ENCODE measurements around the gene TMEM163.

DNA sequence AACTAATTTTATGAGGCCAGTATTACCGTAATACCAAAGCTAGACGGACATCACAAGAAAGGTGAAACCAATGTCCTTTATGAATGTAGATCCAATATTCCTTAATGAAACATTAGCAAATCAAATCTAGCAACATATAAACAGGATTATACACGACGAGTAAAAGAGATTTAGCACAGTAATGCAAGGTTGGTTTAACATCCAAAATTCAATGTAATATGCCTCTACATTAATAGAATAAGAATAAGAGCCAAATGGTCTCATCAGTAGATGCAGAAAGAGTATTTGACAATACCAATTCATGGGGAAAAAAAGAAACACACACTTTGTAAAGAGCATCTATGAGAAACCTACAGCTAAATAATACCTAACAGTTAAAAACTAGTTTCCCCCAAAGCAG, 99.5 kb downstream of the TMEM163 start:
- TF ChIP-seq YY1 (IDR thresholded peaks at IDR 0.05; ENCODE audit: low read depth) (no peak), EP300 (IDR thresholded peaks at IDR 0.05; ENCODE audit: borderline replicate concordance) (no peak), FOXM1 (IDR thresholded peaks at IDR 0.05; ENCODE audit: borderline replicate concordance, low read depth) (no peak), CEBPB (IDR thresholded peaks at IDR 0.05) (no peak), ZBTB7A (IDR thresholded peaks at IDR 0.05; ENCODE audit: low read depth) (no peak), TAF1 (IDR thresholded peaks at IDR 0.05; ENCODE audit: low read depth) (no peak), RAD21 (IDR thresholded peaks at IDR 0.05; ENCODE audit: low read depth) (no peak), NFIC (IDR thresholded peaks at IDR 0.05) (no peak), EGR1 (IDR thresholded peaks at IDR 0.05) (no peak), CREB1 (IDR thresholded peaks at IDR 0.05; ENCODE audit: low read depth) (no peak), TEAD4 (IDR thresholded peaks at IDR 0.05) (no peak)
- TF ChIP-seq, protein P1, sequence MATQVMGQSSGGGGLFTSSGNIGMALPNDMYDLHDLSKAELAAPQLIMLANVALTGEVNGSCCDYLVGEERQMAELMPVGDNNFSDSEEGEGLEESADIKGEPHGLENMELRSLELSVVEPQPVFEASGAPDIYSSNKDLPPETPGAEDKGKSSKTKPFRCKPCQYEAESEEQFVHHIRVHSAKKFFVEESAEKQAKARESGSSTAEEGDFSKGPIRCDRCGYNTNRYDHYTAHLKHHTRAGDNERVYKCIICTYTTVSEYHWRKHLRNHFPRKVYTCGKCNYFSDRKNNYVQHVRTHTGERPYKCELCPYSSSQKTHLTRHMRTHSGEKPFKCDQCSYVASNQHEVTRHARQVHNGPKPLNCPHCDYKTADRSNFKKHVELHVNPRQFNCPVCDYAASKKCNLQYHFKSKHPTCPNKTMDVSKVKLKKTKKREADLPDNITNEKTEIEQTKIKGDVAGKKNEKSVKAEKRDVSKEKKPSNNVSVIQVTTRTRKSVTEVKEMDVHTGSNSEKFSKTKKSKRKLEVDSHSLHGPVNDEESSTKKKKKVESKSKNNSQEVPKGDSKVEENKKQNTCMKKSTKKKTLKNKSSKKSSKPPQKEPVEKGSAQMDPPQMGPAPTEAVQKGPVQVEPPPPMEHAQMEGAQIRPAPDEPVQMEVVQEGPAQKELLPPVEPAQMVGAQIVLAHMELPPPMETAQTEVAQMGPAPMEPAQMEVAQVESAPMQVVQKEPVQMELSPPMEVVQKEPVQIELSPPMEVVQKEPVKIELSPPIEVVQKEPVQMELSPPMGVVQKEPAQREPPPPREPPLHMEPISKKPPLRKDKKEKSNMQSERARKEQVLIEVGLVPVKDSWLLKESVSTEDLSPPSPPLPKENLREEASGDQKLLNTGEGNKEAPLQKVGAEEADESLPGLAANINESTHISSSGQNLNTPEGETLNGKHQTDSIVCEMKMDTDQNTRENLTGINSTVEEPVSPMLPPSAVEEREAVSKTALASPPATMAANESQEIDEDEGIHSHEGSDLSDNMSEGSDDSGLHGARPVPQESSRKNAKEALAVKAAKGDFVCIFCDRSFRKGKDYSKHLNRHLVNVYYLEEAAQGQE (IDR thresholded peaks at IDR 0.05; ENCODE audit: low read depth), result no peak
- TF ChIP-seq, protein P2, sequence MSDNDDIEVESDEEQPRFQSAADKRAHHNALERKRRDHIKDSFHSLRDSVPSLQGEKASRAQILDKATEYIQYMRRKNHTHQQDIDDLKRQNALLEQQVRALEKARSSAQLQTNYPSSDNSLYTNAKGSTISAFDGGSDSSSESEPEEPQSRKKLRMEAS (IDR thresholded peaks at IDR 0.05), result no peak
- TF ChIP-seq, protein P3, sequence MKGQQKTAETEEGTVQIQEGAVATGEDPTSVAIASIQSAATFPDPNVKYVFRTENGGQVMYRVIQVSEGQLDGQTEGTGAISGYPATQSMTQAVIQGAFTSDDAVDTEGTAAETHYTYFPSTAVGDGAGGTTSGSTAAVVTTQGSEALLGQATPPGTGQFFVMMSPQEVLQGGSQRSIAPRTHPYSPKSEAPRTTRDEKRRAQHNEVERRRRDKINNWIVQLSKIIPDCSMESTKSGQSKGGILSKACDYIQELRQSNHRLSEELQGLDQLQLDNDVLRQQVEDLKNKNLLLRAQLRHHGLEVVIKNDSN (IDR thresholded peaks at IDR 0.05), result no peak
